Hepatocyte (in vitro differentiated cells): Measurements from ENCODE around the gene SDK1.

Experiments used
- CTCF ChIP-seq: fragments of 200-600 bp; sonication (generic); IDR thresholded peaks from 2 replicates; pipeline ENCODE4 v1.5.1; 2016; ENCODE audit warnings: antibody characterized with exemption, mild to moderate bottlenecking; ENCODE audit not compliant: poor library complexity
- EZH2 ChIP-seq: fragments of 200-600 bp; sonication (generic); IDR thresholded peaks from 2 replicates; pipeline ENCODE4 v1.6.1; 2016; ENCODE audit warnings: antibody characterized with exemption, mild to moderate bottlenecking, borderline replicate concordance
- EZH2phosphoT487 ChIP-seq: fragments of 200-600 bp; sonication (generic); IDR thresholded peaks from one replicate; pipeline ENCODE4 v1.6.1; 2018; ENCODE audit warnings: antibody characterized with exemption, mild to moderate bottlenecking, low read depth, moderate library complexity; ENCODE audit not compliant: unreplicated experiment, severe bottlenecking

- TF ChIP-seq CTCF (no peak), EZH2 (no peak), EZH2phosphoT487 (no peak)
Measured at GRCh38 chr7:3589752-3590151, 288.7 kb downstream of the SDK1 start.
